K562 (cell line): Measurements from ENCODE around the gene MYO1A. TPM values are rescaled to one million over a fixed set of nuclear protein-coding genes. Genes with fewer than 3 reads are reported as not detected.

Source experiments
- ATF7 ChIP-seq: fragments of 450-650 bp; IDR thresholded peaks from 2 replicates; pipeline ENCODE4 v1.7.1; 2014; ENCODE audit warnings: mild to moderate bottlenecking, moderate library complexity
- DMBX1 ChIP-seq: fragments of 250-450 bp; sonication (Bioruptor Pico); IDR thresholded peaks from 2 replicates; pipeline ENCODE4 v1.8.0; 2022; ENCODE audit warnings: inconsistent platforms, mild to moderate bottlenecking, moderate library complexity, borderline replicate concordance
- E2F3 ChIP-seq: fragments of 250-450 bp; sonication (Bioruptor Pico); IDR thresholded peaks from 2 replicates; pipeline ENCODE4 v1.4.0; 2020; ENCODE audit warnings: mild to moderate bottlenecking
- FOXP1 ChIP-seq: sonication (generic); formaldehyde crosslinking; IDR thresholded peaks from 2 replicates; pipeline ENCODE4 v1.8.0; 2022; ENCODE audit warnings: mild to moderate bottlenecking, missing genetic modification reagents
- GABPB1 ChIP-seq: sonication (generic); formaldehyde crosslinking; IDR thresholded peaks from 2 replicates; pipeline ENCODE4 v1.8.0; 2022; ENCODE audit warnings: mild to moderate bottlenecking, missing genetic modification reagents
- NR2F6 ChIP-seq: fragments of 450-650 bp; formaldehyde crosslinking; IDR thresholded peaks from 2 replicates; pipeline ENCODE4 v1.4.0; 2020; ENCODE audit warnings: mild to moderate bottlenecking
- PHF8 ChIP-seq: fragments of 200-600 bp; sonication (generic); IDR thresholded peaks from 2 replicates; pipeline ENCODE4 v1.6.1; 2012; ENCODE audit warnings: mixed run types, mild to moderate bottlenecking, inconsistent platforms, low read length, moderate library complexity, borderline replicate concordance
- RAD51 ChIP-seq: fragments of 450-650 bp; IDR thresholded peaks from 2 replicates; pipeline ENCODE4 v1.7.1; 2016; ENCODE audit warnings: low read depth, mild to moderate bottlenecking, borderline replicate concordance
- RBFOX2 ChIP-seq: fragments of 200-400 bp; formaldehyde crosslinking; IDR thresholded peaks from 2 replicates; pipeline ENCODE4 v1.6.1; 2017; ENCODE audit warnings: low read depth, mild to moderate bottlenecking, low read length, moderate library complexity
- TAF7 ChIP-seq: fragments of 450-650 bp; IDR thresholded peaks from 2 replicates; pipeline ENCODE4 v1.6.1; 2016; ENCODE audit warnings: missing genetic modification characterization, missing compliant biosample characterization
- ZNF695 ChIP-seq: fragments of 450-650 bp; formaldehyde crosslinking; IDR thresholded peaks from 2 replicates; pipeline ENCODE4 v1.4.0; 2020; ENCODE audit warnings: mild to moderate bottlenecking, moderate library complexity
- ZNF764 ChIP-seq: fragments of 250-450 bp; sonication (Bioruptor Pico); IDR thresholded peaks from 2 replicates; pipeline ENCODE4 v1.4.0; 2020; ENCODE audit warnings: low read depth, mild to moderate bottlenecking, moderate library complexity
- polyA plus RNA-seq, 8 experiments: library from polyadenylated mRNA; depleted of rRNA in 4 of 8; stranded (reverse) in 5 of 8; unstranded in 3 of 8; fragments of >200 nt; fragmentation: Nextera tagmentation in 2 of 8; fragmentation: Illumina TruSeq in 1 of 8; extraction: Ambion mirVana in 2 of 8; extraction: Trizol in 1 of 8; gene quantifications; 2 replicates each; pipeline versions ENCODE4 v1.2.1 to v1.2.3, GENCODE V29; 2011 to 2014; ENCODE audit warnings: inconsistent platforms in 1 of 8, missing spikeins in 1 of 8
- total RNA-seq, 7 experiments: library from RNA; depleted of rRNA in 6 of 7; stranded (reverse); fragments of >200 nt in 6 of 7; fragmentation: Illumina TruSeq in 2 of 7; extraction: Trizol in 2 of 7; gene quantifications; 2 replicates each; pipeline versions ENCODE4 v1.2.1 to v1.2.3, GENCODE V29; 2011 to 2021; ENCODE audit warnings: low replicate concordance in 1 of 7
- TF ChIP-seq, protein P1 (sequence below), 2 experiments: fragments of 450-650 bp; formaldehyde crosslinking in 1 of 2; IDR thresholded peaks; 2 replicates each; pipeline versions ENCODE4 v1.4.0 to v1.6.1; 2014 to 2020; ENCODE audit warnings: mild to moderate bottlenecking in 2 of 2, borderline replicate concordance in 1 of 2, low read depth in 1 of 2

MYO1A gene
- total and polyA plus RNA-seq, 9 of the 15 experiments (the other 6 are each of a cell fraction or from before 2014, with no cell fraction given): 0.03 to 0.29 (median 0.14) TPM; not detected in 2

DNA sequence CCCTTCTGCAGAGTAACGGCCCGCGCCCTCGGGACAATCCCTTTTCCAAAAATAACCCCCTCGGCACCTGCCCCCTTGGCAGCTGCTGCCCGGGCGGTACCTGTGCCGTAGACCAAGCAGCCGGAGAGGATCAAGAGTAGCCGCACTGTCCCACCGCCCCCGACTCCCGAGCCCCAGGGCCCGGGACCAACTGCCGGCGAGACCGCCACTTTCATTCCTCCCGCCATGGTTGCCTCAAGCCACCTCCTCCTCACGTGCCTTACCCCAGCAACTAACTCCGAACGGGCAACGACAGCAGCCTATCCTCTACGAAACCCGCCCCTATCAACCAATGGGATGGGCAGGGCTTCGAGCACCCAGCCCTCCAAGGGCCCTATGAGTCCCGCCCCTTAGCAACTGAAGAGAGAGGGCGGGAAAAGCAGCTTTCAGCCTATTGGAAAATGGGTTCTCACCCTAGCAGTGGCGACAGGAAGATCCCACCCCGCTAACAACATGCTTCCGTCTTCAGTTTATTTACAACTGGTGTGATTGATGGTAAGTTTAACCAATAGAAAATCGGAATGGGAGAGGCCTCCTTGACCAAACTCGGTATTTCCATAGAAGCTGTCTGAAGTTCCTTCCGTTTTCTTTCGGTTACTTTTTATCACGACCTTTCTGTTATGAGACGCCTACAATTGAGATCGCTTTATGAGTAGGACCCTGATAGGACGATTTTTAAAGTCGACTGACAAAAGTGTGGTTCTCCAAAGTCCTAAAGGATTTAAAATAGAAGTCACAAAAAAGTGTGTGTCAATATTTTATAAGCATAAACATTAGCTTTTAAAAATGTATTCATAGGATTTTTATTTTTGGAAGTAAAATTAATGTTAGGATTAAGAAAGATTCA, 28.8 kb upstream of the MYO1A start, which contains the start of gene NEMP1 (continued):
- TF ChIP-seq, protein P1, sequence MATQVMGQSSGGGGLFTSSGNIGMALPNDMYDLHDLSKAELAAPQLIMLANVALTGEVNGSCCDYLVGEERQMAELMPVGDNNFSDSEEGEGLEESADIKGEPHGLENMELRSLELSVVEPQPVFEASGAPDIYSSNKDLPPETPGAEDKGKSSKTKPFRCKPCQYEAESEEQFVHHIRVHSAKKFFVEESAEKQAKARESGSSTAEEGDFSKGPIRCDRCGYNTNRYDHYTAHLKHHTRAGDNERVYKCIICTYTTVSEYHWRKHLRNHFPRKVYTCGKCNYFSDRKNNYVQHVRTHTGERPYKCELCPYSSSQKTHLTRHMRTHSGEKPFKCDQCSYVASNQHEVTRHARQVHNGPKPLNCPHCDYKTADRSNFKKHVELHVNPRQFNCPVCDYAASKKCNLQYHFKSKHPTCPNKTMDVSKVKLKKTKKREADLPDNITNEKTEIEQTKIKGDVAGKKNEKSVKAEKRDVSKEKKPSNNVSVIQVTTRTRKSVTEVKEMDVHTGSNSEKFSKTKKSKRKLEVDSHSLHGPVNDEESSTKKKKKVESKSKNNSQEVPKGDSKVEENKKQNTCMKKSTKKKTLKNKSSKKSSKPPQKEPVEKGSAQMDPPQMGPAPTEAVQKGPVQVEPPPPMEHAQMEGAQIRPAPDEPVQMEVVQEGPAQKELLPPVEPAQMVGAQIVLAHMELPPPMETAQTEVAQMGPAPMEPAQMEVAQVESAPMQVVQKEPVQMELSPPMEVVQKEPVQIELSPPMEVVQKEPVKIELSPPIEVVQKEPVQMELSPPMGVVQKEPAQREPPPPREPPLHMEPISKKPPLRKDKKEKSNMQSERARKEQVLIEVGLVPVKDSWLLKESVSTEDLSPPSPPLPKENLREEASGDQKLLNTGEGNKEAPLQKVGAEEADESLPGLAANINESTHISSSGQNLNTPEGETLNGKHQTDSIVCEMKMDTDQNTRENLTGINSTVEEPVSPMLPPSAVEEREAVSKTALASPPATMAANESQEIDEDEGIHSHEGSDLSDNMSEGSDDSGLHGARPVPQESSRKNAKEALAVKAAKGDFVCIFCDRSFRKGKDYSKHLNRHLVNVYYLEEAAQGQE (IDR thresholded peaks at IDR 0.05; ENCODE audit: borderline replicate concordance): peak; percentile 10; the same call in 1 of the 2 replicates
- TF ChIP-seq, protein P1 (CRISPR knock-in tag; IDR thresholded peaks at IDR 0.05; ENCODE audit: low read depth): no peak
- peak; percentile 96 for TF ChIP-seq RBFOX2
- TF ChIP-seq PHF8: peak; percentile 82; the same call in 1 of the 2 replicates
- TF ChIP-seq TAF7 (tag): peak; percentile 74
- TF ChIP-seq GABPB1 (CRISPR knock-in tag): peak; percentile 79
- TF ChIP-seq ZNF764: no peak
- TF ChIP-seq E2F3: peak; percentile 79
- TF ChIP-seq ZNF695 (CRISPR knock-in tag): no peak
- TF ChIP-seq FOXP1 (CRISPR knock-in tag): peak; percentile 23; the same call in 1 of the 2 replicates
- peak; percentile 72 for TF ChIP-seq DMBX1 (CRISPR knock-in tag)
- TF ChIP-seq RAD51: peak; percentile 90
- no peak for TF ChIP-seq NR2F6 (CRISPR knock-in tag)
- TF ChIP-seq ATF7: peak; percentile 85
